ENCODE measurements around the gene SETX. TPM values are rescaled to one million over a fixed set of nuclear protein-coding genes. Genes with fewer than 3 reads are reported as not detected.
A peak's percentile ranks its signal among the peaks of the same experiment; 100 is the strongest.

Gene SETX
- total RNA-seq, 1 experiment from 2014 or later = 21.0 TPM

- no peaks in the 10 kb centered on the region for H3K79me2 ChIP-seq (ENCODE audit: low read length)
- H3K9me3 ChIP-seq (ENCODE audit: low read length) = no peaks in the 10 kb centered on the region
- H3K9ac ChIP-seq (ENCODE audit: low read length) = no peak overlapping the region
- ChIA-PET POLR2A (ENCODE audit: unreplicated experiment) (no interaction called here), CTCF (no interaction called here)
- no peak for TF ChIP-seq EZH2phosphoT487 (IDR thresholded peaks at IDR 0.05; ENCODE audit: borderline replicate concordance, low read length)
- no peak for TF ChIP-seq CTCF (conservative IDR thresholded peaks at IDR 0.05; ENCODE audit: low read depth, low read length)
- TF ChIP-seq EZH2 (IDR thresholded peaks at IDR 0.05; ENCODE audit: low read length, unreplicated experiment) = no peak
- H3K9me2 ChIP-seq (replicated peaks; ENCODE audit: low read length) = no peaks in the 10 kb centered on the region
- intact Hi-C loops (cut with micrococcal nuclease) = no loop called here
- no TSS peak for BruUV-seq (replicated peaks)
- H4K20me1 ChIP-seq (ENCODE audit: low read length) = no peaks in the 10 kb centered on the region
- ATAC-seq (no peak), DNase-seq (no peak)
- H3K4me1 ChIP-seq (ENCODE audit: insufficient read depth, low read length) = no peaks in the 10 kb centered on the region; the same call in 1 of the 2 replicates
- no peak overlapping the region for H3K4me2 ChIP-seq (ENCODE audit: low read length)
- H2AFZ ChIP-seq (ENCODE audit: low read length) = no peak overlapping the region
- no peak overlapping the region for H3K27ac ChIP-seq (ENCODE audit: low read length)
- H3K4me3 ChIP-seq (ENCODE audit: low read length) = no peak overlapping the region
- H3K27me3 ChIP-seq (ENCODE audit: low read length) = no peaks in the 10 kb centered on the region
- H3K36me3 ChIP-seq (ENCODE audit: low read depth, low read length) = no peaks in the 10 kb centered on the region
- H3F3A ChIP-seq (ENCODE audit: low read length, unreplicated experiment) = no peaks in the 10 kb centered on the region
Measured at GRCh38 chr9:132238026-132238972, 116.5 kb downstream of the SETX start.

- Histone ChIP-seq H3K9me2 (replicated peaks; ENCODE audit: low read length) (no peaks in the 10 kb centered on the region), H2AFZ (ENCODE audit: low read length) (no peak overlapping the region), H3K4me1 (ENCODE audit: insufficient read depth, low read length) (no peaks in the 10 kb centered on the region; the same call in 1 of the 2 replicates), H3K27ac (ENCODE audit: low read length) (no peak overlapping the region), H3F3A (ENCODE audit: low read length, unreplicated experiment) (no peaks in the 10 kb centered on the region), H3K4me2 (ENCODE audit: low read length) (no peak overlapping the region), H3K4me3 (ENCODE audit: low read length) (no peak overlapping the region), H3K79me2 (ENCODE audit: low read length) (no peaks in the 10 kb centered on the region), H3K36me3 (ENCODE audit: low read depth, low read length) (no peaks in the 10 kb centered on the region), H3K27me3 (ENCODE audit: low read length) (no peaks in the 10 kb centered on the region), H4K20me1 (ENCODE audit: low read length) (no peaks in the 10 kb centered on the region), H3K9me3 (ENCODE audit: low read length) (no peaks in the 10 kb centered on the region), H3K9ac (ENCODE audit: low read length) (no peak overlapping the region)
- DNase-seq (peak; percentile 31), ATAC-seq (peak; percentile 11; the same call in 1 of the 2 replicates)
- ChIA-PET POLR2A (ENCODE audit: unreplicated experiment) (no interaction called here), CTCF (interaction anchor here (1.6 kb wide), 1 partner anchor 67 kb away, joined by 26 read pairs; no protein-coding TSS in a partner anchor)
- no TSS peak for BruUV-seq (replicated peaks)
- intact Hi-C loops (cut with micrococcal nuclease) = no loop called here
- TF ChIP-seq EZH2 (IDR thresholded peaks at IDR 0.05; ENCODE audit: low read length, unreplicated experiment) (no peak), CTCF (conservative IDR thresholded peaks at IDR 0.05; ENCODE audit: low read depth, low read length) (no peak)
Measured at GRCh38 chr9:132237481-132237880, 117.3 kb downstream of the SETX start.
